ENCODE results near the gene PTGIR. TPM values are rescaled to one million over a fixed set of nuclear protein-coding genes. Genes with fewer than 3 reads are reported as not detected.

The PTGIR gene
- total and polyA plus RNA-seq, 10 of the 15 experiments (the other 5 are each of a cell fraction or from before 2014, with no cell fraction given), result 0.34 to 29.1 (median 9.9) TPM

DNA sequence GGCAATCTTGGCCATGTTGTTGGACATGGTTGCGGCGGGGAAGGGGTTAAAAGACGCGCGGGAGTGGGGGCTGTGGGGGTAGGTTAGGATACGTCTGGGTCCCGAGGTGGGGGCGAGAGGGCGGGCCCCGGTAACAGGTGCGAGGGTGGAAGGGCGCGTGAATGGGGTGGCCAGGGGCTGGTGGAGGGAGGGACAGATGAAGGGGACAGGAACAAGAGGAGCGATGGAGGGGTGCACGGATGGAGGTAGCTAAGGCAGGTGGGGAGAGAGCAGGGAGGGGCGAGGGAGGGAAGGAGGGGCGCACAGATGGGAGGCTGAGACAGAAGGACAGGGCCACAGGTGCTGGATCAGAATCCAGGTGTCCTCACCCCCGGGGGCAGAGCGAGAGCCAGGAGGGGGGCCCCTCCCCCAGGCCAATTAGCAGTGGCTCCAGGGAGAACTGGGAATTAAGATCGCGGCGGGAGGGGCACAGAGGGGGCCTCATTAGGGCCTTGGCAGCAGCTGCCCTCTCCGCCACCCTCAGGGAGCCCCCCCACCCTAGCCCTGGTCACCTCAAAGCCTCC is 9.8 kb upstream of the PTGIR start:
- ChIA-PET SMC1A (ENCODE audit: uncharacterized antibody, unreplicated experiment) (no interaction called here), RAD21 (ENCODE audit: unreplicated experiment) (interaction anchor here (0.9 to 1.8 kb wide), 2 partner anchors 18 to 27 kb away, joined by 3 to 9 read pairs; partner anchors contain the start of gene DACT3), CTCF (interaction anchor here (1.2 to 12.1 kb wide), 3 partner anchors 10 to 28 kb away, joined by 4 to 150 read pairs (median 6); partner anchors contain the start of gene PTGIR), POLR2A (interaction anchor here (0.7 kb wide), 1 partner anchor 10 kb away, joined by 4 read pairs; no protein-coding TSS in a partner anchor)
- intact Hi-C loops (cut with micrococcal nuclease; ENCODE audit: unreplicated experiment), result no loop called here
- Histone ChIP-seq H3K4me1 (ENCODE audit: control insufficient read depth, insufficient read depth, low read length) (peaks cover 25% of the 10 kb centered on the region), H3K9ac (ENCODE audit: control insufficient read depth, insufficient read depth, low read length) (no peak overlapping the region), H3K9me3 (replicated peaks; ENCODE audit: control insufficient read depth, insufficient read depth, low read length) (no peaks in the 10 kb centered on the region; the same call in 2 of the 3 replicates), H3K79me2 (ENCODE audit: control insufficient read depth, insufficient read depth, low read length) (no peaks in the 10 kb centered on the region), H3K36me3 (ENCODE audit: control insufficient read depth in 2 of 2, insufficient read depth in 2 of 2, low read length in 1 of 2) (no peaks in the 10 kb centered on the region), H3K4me2 (ENCODE audit: control insufficient read depth, insufficient read depth) (peak overlapping the region; percentile 66), H3K4me3 (peak overlapping the region; percentile 63; the same call in 1 of the 2 replicates), H3K27me3 (replicated peaks in 1 of 2; ENCODE audit: control insufficient read depth in 2 of 2, insufficient read depth in 2 of 2, low read length in 1 of 2) (peaks cover 0 to 3% of the 10 kb centered on the region in 2 experiments; a peak in 1 of 4 replicates), H3K27ac (ENCODE audit: control insufficient read depth, insufficient read depth) (no peak overlapping the region), H4K20me1 (ENCODE audit: control insufficient read depth, insufficient read depth) (no peaks in the 10 kb centered on the region), H2AFZ (ENCODE audit: control insufficient read depth, low read depth, low read length) (peak overlapping the region; percentile 41)
- no peak for DNase-seq (ENCODE audit: low read depth, low spot score)
- FAIRE-seq, result no peak
- ATAC-seq, result no peak
- TF ChIP-seq RB1 (IDR thresholded peaks at IDR 0.05; ENCODE audit: borderline replicate concordance) (no peak), GATAD2B (conservative IDR thresholded peaks at IDR 0.05; ENCODE audit: low read depth) (no peak), ZNF384 (IDR thresholded peaks at IDR 0.05; ENCODE audit: borderline replicate concordance, low read depth, low read length) (no peak), TCF12 (IDR thresholded peaks at IDR 0.05; ENCODE audit: low read depth, low read length) (no peak), WRNIP1 (IDR thresholded peaks at IDR 0.05; ENCODE audit: borderline replicate concordance, low read depth, low read length) (no peak), POLR2AphosphoS2 (IDR thresholded peaks at IDR 0.05; ENCODE audit: low read depth, low read length) (no peak), NR2C1 (IDR thresholded peaks at IDR 0.05) (no peak), SMAD5 (IDR thresholded peaks at IDR 0.05; ENCODE audit: low read depth) (no peak)
- in situ Hi-C loops (cut with MboI), result no loop called here
- BruUV-seq (replicated peaks), result no TSS peak
- 23% methylated on average over 19 of the region's 23 CpGs for WGBS (ENCODE audit: insufficient coverage, insufficient replicate concordance, low lambda C conversion rate, missing lambda C conversion rate)

Measured in GM12878 (cell line).